HG02571 (cell line): ENCODE measurements around the gene ESYT2.

ENCODE experiments used
- ATAC-seq: cut with Tn5 transposase; IDR thresholded peaks from one replicate; pipeline ENCODE4 v1.9.1; 2021; ENCODE audit warnings: mild to moderate bottlenecking, moderate library complexity; ENCODE audit not compliant: unreplicated experiment

ESYT2 gene

DNA sequence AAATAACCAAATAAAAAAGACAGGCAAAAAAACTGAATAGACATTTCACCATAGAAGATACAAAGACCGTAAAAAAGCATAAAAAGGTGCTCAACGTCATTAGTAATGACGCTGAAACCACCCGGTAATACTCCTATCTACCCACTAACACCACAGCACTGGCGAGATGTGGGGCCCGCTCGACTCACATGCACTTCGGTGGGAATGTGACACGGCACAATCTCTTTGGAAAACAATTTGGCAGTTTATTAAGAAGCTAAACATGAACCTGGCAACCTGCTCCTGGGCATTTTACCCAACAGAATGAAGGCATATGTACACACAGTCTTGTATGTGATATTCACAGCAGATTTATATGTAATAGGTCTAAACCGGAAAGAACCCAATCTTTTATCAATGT is 81.9 kb downstream of the ESYT2 start:
- ATAC-seq = no peak

DNA sequence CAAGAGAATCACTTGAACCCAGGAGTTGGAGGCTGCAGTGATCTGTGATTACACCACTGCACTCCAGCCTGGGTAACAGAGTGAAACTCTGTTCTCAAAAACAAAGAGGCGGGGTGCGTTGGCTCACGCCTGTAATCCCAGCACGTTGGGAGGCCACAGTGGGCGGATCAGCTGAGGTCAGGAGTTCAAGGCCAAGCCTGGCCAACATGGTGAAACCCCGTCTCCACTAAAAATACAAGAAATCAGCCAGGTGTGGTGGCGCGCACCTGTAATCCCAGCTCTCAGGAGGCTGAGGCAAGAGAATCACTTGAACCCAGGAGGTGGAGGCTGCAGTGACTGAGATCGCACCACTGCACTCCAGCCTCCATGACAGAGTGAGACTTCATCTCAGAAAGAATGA is 82.4 kb downstream of the ESYT2 start:
- ATAC-seq = no peak

DNA sequence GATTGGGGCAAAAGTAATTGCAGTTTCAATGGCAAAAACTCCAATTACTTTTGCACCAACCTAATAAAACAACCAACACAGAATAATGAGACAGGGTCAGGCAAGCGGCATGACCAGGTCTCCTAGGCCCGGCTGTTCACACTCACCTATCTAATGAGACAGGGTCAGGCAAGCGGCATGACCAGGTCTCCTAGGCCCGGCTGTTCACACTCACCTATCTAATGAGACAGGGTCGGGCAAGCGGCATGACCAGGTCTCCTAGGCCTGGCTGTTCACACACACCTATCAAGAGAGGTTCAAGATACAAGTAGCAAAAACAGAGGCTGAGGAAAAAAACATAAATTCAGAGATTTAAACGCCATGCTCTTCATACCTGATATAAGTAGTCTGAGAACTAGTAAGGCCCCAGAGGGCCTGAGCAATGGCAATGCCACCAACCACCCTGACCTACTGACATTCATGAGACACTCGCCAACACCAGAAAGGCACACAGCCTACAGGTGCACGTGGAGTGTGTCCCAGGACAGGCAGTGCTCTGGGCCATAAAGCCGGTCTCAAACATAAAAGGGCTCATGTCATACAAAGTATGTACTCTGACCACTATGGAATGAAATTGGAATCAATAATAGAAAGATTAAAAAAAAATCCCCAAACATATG is 84.1 kb downstream of the ESYT2 start:
- no peak for ATAC-seq

DNA sequence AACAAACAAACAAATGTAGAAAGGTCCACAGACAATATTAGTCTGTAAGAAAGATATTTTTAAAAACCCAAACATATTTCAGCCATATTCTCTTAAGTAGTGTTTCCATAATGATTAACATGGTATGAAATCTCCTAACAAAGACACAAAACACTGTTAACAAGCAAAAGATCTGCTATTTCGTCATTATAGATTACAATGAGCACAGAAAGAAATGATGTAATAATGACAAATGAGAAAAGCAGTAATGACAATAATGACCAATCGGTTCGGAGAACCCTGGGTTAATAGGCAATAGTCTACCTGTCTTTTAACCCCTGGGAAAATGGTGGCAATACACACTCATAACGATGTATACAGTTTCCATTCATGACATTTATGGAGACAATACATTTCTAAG is 85.2 kb downstream of the ESYT2 start:
- ATAC-seq = no peak

DNA sequence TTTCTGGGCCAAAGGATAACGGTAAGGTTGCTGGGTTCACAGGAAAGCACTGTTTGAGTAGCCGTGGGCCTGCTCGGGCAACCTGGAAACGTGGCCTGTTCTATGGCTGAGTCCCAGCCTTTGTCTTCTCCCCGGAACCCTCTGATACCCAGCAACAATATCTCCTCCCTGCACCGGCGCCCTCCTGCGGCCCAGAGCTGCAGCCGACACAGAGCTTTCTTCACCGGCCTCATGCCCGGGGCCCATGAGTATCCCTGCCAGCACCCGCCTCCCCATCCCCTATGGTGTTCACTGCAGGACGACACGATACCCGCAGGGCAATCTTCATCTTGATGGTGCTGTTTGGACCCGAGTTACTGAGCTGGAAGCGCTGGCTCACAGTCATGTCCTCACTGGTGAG is 86.1 kb downstream of the ESYT2 start:
- ATAC-seq = no peak

DNA sequence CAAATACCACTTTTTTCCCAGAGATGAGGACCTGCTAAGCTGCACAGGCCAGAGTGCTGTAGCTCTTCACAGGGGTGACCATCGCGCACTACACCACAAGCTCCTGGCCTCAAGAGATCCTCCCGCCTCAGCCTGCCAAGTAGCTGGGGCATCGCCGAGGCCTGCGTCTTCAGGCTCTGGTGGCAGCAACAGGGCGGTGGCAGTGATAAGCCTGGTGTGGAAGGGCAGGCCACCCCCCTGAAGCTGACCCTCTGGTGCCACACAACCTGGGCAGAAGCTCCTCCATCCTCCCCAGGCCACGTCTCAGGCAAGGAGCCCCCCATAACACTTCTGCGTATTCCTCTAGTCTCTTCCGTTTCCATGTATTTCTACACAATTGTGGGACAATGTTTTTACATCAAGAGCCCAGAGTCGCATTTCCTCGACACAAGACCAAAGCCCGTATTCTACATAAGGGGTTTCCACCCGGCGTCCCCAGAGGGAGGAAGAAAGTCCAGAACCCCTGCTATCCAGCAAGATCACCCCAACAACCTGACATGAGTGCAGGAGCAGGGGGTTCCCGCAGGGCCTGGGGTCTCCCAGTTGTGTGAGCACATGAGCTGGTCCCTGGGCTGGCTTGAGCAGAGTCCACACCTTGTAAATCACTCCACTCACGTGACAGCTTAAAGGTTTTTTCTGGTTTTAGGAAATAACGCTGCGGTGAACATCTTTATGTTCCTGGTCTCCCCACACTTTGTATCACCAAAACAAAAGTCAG is 87.1 kb downstream of the ESYT2 start:
- no peak for ATAC-seq

DNA sequence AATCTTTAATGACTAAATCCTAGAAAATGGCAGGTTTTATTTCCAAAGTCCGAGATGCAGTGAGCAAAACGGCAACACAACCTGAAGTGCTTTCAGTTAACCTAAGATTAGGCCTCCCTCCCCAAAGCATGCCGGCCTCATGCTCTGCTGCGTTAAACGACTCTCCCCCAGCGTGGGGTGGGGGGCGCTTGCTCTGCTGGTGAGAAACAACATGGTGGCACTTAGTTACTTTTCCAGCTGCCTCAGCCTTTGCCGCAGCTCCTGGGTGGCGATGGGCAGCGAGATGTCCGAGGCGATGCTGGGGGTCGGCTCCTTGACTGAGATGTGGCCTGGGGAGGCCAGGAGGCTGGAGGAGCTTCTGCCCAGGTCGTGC is 88.0 kb downstream of the ESYT2 start:
- no peak for ATAC-seq

DNA sequence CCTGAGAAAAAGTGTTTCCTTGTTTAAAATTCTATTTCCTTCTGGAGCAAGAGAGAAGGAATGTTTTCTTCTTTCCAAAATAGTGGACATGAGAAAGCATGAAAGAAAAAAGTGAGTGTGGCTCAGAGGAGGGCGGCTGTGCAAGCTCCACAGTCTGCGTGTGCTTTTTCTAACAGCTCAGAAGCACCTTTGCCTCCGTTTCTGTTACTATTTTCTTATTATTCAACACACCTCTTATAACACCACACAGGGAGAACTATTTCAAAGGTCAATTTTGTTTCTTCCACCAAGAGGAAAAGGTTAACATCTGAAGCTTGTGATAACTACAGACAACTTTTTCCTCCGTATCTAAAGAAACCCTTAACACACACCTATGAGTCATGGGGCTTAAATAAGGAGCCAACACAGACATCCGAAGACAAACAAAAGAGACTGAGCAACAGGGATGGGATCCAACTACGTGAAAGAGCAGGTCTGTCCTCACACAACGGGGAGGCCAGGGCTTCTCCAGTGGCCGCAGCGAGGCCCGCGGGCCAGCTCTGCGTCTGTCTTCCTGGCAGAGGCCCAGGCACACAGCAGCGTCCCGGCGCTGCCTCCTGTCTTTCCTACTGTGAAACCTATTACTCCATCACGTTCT is 88.5 kb downstream of the ESYT2 start:
- no peak for ATAC-seq

DNA sequence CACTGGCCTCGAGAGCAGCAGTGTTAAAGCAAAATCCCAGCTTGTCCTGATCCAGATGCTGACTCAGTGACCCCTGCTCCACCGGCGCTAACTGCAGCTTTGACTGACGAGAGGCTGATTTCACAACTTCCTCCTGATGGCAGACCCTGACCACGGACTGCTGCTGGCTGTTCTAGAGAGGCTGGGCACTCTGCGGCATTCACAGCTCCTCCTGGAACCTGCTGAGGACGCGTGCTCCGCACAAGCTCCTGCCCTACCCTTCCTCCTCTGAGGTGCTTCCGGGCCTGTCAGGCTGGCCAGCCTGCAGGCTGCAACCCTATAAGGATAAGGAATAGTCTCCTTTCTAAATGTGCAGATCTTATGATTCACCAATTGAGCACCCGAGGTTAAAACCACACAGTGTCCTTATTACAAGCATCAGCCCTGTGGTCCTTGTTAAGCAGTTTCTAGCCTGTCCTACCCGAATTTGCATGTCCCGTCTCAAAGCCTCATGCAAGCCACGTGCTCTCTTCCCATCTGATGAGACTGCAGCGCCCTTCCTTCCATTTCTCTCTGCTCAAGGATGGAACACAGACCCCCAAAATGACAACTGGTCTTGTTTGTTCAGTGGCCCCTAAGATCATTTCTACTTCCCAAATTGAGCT is 89.2 kb downstream of the ESYT2 start:
- no peak for ATAC-seq

DNA sequence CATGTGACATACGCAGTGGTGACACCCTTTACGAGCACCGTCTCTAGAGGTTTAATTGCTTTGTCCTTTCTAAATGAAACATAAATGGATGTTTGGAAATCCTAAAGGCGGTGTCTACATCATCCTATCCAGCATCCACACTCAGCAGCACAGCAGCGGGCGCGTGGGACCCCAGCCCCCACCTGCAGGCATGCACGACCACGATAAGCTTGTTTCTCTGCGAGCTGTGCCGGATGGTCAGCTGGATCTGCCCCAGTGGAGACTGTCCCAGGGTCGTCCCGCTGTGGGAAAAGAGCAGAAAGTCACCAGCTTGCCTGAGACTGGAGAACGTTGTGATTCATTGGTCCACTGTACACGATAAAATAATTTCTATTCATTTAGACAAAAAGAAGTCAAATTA is 90.5 kb downstream of the ESYT2 start:
- no peak for ATAC-seq

DNA sequence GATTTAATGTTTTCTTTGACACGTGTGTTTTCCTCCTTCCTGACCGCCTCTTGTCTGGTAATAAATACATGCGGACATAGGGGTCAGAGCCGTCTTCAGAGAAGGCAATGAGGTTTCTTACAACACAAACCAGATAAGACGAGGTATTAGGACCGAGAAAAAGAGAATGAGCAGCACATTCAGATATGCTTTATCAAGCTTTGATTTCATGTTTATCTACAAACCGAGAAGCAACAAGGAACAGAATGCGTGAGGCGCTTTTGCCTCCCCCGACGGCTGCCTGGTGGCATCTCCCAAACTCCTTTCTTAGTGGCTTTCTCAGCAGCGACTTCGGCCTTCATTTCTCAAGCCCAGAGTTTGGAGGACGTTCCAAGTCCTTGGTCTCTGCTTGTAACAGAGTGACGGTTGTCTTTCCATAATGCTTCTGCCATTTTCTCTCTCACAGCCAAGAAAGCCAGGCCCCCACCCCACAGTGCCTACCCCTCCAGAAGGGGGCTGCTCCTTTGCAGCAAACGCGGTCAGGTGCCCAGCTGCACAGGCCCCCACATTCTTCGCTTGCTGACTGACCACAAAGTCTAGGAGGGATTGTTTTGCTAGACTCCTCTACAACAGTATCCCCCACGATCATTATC is 92.1 kb downstream of the ESYT2 start:
- ATAC-seq = no peak

DNA sequence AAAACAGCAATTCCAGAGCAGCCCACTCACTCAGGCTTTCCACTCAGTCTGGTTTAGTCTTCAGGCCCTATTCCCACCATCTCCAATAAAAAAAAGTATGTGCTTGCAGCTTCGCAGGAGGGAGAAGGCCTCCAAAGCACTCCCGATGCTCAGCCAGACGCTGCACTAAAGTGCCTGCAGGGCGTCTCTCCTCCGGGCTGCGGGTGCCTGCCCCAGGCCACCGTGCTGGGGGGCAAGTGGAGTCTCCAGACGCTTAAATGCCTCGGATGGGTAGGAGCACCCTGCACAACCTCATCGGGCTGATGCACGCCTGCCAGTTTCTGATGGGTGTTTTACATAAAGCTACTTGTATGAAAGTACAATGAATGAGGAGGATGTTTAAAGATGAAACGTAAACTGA is 93.4 kb downstream of the ESYT2 start:
- no peak for ATAC-seq

DNA sequence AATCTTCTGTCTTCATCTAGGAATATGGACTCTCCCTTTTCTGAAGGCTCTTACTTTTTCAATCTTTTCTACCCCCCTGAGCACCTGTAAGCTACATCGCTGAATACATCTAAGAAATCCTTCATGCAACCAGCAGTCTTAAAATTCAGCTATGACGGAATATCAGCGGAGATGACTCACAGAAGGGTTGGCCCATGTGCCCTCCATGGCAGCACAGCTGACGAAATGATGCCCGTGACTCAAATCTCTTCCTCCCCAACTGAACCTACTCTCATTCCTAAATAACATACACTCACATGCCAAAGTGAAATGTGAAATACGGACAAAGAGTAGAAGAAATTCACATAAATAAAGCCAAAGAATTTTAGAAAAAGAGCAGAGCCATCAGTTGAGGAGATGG is 94.4 kb downstream of the ESYT2 start:
- no peak for ATAC-seq

DNA sequence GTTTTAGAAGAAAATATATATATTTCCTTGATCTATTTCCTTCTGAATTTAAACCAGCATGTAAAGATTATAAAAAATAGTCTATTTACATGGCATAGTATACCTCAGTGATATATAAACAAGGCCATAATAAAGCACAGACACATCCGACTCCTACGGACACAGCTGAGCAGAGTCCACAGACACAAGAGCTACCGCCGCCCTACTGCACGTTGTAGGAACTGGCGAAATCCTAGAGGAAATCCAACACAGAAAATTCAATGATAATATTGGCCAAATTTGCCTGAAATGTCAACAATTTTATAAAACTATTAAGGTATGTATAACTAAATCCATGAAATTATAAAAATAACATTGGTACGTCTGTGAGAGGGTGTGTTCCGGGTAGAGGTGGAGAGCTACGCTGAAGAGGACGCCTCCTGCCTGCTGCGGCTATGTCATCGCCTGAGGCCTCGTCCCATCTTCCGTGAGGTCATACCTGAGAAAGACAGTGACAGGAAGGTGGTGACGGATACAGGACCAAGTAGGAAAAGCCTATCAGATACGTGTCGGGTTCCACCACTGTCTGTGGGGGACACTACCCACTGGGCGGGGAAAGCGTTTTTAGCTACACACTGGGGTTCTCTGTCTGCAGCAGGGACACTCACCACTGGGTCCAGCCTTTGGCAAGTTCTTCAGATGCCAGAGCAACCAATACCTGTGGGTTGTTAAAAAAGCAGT is 95.4 kb downstream of the ESYT2 start:
- no peak for ATAC-seq

DNA sequence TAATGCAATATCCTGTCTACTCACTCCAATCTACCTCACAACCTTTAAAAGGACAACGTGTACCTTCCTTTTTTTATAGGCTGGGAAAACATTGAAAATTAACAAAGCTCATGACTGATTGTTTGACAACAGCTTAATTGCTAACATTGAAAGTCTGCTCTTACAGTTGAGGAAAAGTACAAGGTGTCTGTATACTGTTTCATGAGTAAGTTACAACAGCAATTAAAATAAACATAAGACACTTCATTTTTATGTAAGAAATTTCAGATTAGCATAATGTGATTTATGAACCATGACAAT is 96.1 kb downstream of the ESYT2 start:
- no peak for ATAC-seq

DNA sequence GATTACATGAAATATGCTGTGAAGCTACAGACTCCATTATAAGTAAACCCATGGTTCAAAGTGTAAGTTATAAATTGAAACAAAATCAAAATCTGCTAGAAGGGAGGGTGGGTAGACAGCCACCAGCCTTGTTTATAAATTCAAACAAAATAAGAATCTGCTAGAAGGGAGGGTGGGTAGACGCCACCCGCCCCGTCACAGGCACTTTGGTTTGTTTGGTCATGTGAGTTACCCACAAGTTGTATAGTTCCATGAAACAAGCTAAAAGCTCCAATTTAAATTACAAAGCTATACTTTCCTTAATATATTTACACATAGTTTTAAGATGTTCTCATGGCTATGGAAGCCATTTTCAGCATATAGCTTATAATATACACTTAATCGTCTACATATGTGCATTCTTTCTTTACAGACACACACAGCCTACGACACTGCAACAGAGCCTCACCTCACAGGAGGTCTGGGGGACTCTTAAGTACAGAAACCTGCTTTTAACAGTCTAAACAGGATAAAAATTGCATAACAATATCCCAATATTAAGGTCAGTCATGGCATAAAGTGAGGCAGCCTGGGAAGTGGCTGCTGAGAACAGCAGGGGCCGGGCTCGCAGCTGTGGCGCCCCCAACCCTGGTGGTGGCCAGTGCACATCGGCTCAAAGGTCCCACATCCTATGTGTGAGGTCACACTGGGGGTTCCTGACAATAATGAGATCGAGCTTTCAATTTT is 96.7 kb downstream of the ESYT2 start:
- ATAC-seq = no peak

DNA sequence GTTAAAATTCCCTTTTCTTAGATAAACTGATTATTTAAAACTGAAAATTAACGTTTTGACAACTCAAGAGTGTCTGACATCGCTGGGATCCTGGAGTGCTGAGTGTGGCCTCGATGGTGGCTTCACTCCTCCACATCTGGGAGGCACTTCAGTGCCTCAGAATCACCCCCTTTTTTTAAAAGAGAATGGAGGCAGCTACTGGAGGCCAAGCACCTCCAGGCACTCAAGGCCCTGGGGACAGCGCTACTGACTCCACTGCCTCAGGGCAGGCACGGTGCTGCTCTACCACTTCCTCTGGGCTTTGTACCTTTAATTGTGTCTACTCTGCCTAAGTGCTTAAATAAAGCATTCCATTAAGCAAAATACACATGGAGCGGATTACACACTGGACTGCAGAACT is 97.5 kb downstream of the ESYT2 start:
- no peak for ATAC-seq

DNA sequence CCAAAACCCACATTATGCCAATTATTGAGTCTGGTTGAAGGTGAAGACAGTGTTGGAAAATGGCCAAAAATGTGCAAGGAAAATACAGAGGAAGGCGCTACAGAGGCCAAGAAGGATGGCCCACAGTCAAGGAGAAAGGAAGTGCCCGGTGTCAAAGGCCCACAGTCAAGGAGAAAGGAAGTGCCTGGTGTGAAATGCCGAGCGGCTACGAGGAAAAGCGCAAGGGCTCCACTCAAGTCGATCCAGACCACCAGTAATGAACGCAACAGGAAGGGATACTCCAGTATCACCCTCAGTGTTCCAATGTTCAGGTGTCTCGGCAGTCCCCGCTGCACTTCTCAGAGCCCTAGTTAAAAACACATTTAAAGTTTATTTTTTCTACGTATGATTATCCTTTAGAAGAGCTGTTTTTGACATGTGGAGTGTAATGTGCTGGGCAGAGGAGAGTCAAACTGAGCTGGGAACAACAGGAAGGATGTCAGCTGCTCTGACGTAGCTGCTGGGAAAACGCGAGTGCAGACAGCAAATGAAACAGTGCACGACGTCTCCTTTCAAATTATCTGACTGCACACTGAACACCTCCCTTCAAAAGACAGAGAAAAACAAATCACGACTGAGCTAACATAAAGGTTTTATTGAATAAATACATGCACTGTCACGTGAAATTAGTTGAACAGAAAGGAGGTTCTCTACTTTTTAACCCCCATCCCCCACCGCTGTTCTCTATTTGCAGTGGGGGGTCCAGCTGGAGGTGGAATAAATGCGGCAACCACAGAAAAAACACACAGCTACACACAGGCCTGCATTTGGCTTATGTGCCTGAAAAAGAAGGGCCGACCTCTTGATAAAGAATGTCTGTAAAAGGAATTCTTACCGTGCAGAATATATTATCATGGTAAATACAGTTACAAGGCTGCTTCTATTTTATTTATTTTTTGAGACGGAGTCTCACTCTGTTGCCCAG is 98.6 kb downstream of the ESYT2 start:
- ATAC-seq = no peak
